ENCODE measurements around the gene CD72.

Gene CD72

DNA sequence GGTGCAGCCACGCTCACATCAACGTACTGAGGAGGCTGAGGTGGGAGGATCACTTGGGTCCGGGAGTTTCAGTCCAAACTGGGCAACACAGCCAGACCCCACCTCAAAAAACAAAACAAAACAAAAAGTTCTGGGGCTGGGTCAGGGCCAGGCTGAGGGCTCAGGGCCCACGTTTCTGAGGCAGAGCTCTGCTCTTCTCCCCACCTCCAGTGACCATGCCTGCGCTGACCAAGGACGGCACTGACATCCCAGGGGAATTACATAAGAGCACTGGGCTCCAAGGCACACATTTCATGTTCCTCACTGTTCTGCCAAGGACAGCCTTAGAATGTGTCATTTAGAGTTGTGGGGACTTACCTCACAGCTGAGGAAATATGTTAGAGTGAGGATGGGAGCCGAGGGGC, 53.6 kb downstream of the CD72 start:
- CTCF ChIA-PET, result interaction anchor here (0.7 to 2.8 kb wide), 4 partner anchors 9 to 864 kb away, joined by 3 to 17 read pairs (median 3); no protein-coding TSS in a partner anchor
- Histone ChIP-seq H3K9me3 (ENCODE audit: control insufficient read depth, insufficient read depth, low read depth, low read length) (no peaks in the 10 kb centered on the region), H3K36me3 (ENCODE audit: control insufficient read depth in 2 of 2, insufficient read depth in 1 of 2, low read length in 2 of 2) (no peaks in the 10 kb centered on the region), H3K4me3 (ENCODE audit: low read depth, low read length) (no peak overlapping the region), H3K27ac (ENCODE audit: extremely low read depth, low read depth, low read length) (no peak overlapping the region), H3K4me1 (ENCODE audit: control insufficient read depth, insufficient read depth, low read length) (no peaks in the 10 kb centered on the region)
- TF ChIP-seq, protein P1, sequence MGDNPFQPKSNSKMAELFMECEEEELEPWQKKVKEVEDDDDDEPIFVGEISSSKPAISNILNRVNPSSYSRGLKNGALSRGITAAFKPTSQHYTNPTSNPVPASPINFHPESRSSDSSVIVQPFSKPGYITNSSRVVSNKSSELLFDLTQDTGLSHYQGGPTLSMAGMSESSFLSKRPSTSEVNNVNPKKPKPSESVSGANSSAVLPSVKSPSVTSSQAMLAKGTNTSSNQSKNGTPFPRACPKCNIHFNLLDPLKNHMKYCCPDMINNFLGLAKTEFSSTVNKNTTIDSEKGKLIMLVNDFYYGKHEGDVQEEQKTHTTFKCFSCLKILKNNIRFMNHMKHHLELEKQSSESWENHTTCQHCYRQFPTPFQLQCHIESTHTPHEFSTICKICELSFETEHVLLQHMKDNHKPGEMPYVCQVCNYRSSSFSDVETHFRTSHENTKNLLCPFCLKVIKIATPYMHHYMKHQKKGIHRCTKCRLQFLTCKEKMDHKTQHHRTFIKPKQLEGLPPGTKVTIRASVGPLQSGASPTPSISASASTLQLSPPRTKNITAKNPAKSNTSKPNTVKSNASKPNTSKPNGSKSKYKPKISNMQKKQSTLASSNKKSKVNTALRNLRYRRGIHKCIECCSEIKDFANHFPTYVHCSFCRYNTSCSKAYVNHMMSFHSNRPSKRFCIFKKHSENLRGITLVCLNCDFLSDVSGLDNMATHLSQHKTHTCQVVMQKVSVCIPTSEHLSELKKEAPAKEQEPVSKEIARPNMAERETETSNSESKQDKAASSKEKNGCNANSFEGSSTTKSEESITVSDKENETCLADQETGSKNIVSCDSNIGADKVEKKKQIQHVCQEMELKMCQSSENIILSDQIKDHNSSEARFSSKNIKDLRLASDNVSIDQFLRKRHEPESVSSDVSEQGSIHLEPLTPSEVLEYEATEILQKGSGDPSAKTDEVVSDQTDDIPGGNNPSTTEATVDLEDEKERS (tag by site-specific recombination; IDR thresholded peaks at IDR 0.05), result no peak
- TF ChIP-seq KLF7 (tag by site-specific recombination; IDR thresholded peaks at IDR 0.05; ENCODE audit: borderline replicate concordance) (no peak), ZNF140 (tag by site-specific recombination; IDR thresholded peaks at IDR 0.05) (no peak), ZNF585B (tag by site-specific recombination; IDR thresholded peaks at IDR 0.05) (no peak), ZBTB21 (tag by site-specific recombination; IDR thresholded peaks at IDR 0.05) (no peak)
- TF ChIP-seq, protein P2, sequence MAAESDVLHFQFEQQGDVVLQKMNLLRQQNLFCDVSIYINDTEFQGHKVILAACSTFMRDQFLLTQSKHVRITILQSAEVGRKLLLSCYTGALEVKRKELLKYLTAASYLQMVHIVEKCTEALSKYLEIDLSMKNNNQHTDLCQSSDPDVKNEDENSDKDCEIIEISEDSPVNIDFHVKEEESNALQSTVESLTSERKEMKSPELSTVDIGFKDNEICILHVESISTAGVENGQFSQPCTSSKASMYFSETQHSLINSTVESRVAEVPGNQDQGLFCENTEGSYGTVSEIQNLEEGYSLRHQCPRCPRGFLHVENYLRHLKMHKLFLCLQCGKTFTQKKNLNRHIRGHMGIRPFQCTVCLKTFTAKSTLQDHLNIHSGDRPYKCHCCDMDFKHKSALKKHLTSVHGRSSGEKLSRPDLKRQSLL (tag by site-specific recombination; IDR thresholded peaks at IDR 0.05), result no peak
- TF ChIP-seq, protein P3, sequence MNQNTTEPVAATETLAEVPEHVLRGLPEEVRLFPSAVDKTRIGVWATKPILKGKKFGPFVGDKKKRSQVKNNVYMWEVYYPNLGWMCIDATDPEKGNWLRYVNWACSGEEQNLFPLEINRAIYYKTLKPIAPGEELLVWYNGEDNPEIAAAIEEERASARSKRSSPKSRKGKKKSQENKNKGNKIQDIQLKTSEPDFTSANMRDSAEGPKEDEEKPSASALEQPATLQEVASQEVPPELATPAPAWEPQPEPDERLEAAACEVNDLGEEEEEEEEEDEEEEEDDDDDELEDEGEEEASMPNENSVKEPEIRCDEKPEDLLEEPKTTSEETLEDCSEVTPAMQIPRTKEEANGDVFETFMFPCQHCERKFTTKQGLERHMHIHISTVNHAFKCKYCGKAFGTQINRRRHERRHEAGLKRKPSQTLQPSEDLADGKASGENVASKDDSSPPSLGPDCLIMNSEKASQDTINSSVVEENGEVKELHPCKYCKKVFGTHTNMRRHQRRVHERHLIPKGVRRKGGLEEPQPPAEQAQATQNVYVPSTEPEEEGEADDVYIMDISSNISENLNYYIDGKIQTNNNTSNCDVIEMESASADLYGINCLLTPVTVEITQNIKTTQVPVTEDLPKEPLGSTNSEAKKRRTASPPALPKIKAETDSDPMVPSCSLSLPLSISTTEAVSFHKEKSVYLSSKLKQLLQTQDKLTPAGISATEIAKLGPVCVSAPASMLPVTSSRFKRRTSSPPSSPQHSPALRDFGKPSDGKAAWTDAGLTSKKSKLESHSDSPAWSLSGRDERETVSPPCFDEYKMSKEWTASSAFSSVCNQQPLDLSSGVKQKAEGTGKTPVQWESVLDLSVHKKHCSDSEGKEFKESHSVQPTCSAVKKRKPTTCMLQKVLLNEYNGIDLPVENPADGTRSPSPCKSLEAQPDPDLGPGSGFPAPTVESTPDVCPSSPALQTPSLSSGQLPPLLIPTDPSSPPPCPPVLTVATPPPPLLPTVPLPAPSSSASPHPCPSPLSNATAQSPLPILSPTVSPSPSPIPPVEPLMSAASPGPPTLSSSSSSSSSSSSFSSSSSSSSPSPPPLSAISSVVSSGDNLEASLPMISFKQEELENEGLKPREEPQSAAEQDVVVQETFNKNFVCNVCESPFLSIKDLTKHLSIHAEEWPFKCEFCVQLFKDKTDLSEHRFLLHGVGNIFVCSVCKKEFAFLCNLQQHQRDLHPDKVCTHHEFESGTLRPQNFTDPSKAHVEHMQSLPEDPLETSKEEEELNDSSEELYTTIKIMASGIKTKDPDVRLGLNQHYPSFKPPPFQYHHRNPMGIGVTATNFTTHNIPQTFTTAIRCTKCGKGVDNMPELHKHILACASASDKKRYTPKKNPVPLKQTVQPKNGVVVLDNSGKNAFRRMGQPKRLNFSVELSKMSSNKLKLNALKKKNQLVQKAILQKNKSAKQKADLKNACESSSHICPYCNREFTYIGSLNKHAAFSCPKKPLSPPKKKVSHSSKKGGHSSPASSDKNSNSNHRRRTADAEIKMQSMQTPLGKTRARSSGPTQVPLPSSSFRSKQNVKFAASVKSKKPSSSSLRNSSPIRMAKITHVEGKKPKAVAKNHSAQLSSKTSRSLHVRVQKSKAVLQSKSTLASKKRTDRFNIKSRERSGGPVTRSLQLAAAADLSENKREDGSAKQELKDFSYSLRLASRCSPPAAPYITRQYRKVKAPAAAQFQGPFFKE (tag by site-specific recombination; IDR thresholded peaks at IDR 0.05; ENCODE audit: borderline replicate concordance), result no peak
- POLR2A ChIA-PET, result no interaction called here

DNA sequence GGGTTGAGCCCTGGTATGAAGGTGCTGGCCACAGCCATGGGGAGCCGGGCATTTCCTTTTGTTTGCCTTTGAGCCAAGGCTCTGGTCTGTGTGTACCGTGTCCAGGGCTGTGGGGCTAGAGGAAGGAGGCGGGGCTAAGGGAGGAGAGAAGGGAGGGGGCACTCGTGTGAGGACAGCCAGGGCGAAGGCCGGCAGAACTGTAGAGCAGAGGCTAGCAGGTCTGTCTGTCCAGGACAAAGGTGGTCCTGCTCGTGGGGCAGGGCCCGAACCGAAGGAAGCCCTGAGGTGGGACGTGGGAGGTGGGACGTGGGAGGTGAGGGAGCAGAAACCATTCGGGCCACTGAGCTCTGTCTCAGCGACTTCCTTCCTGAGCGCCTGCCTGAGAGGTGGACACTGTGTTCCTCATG, 54.4 kb downstream of the CD72 start:
- Histone ChIP-seq H3K4me1 (ENCODE audit: control insufficient read depth, insufficient read depth, low read length) (no peaks in the 10 kb centered on the region), H3K9me3 (ENCODE audit: control insufficient read depth, insufficient read depth, low read depth, low read length) (no peaks in the 10 kb centered on the region), H3K4me3 (ENCODE audit: low read depth, low read length) (no peak overlapping the region), H3K36me3 (ENCODE audit: control insufficient read depth in 2 of 2, insufficient read depth in 1 of 2, low read length in 2 of 2) (peaks cover 0 to 2% of the 10 kb centered on the region in 2 experiments; a peak in 1 of 3 replicates), H3K27ac (ENCODE audit: extremely low read depth, low read depth, low read length) (no peak overlapping the region)
- ChIA-PET CTCF (no interaction called here), POLR2A (no interaction called here)
- TF ChIP-seq ZNF335 (tag by site-specific recombination; conservative IDR thresholded peaks at IDR 0.05) (no peak), ZNF341 (tag by site-specific recombination; IDR thresholded peaks at IDR 0.05; ENCODE audit: low read depth) (peak; percentile 65; the same call in 1 of the 2 replicates)

All from HEK293 (cell line).